K562 (cell line): ENCODE results near the gene EHBP1L1. TPM values are rescaled to one million over a fixed set of nuclear protein-coding genes. Genes with fewer than 3 reads are reported as not detected.

Experiments
- ATAC-seq: fragments of 200-7000 bp; cut with Tn5 transposase; 3 replicates; pipeline ENCODE4 v1.9.1; 2020; ENCODE audit warnings: moderate library complexity
- BruUV-seq: library from RNA; stranded (reverse); fragments of 400-500 nt; replicated peaks from 2 replicates; lab custom pipeline; 2021; lab: Mats Ljungman, UMichigan
- CTCF ChIA-PET: fragments of 300-600 bp; formaldehyde crosslinking; extraction: SDS; loops from one replicate; lab custom pipeline; 2021; ENCODE audit warnings: low intra/inter-chr PET ratio; lab: Yijun Ruan, JAX
- POLR2A ChIA-PET: fragments of 300-600, 350-650 bp; sonication (Branson Sonifier 250); formaldehyde crosslinking; extraction: SDS; loops from one replicate; lab custom pipeline; 2021; ENCODE audit warnings: antibody characterized with exemption, inconsistent platforms; lab: Yijun Ruan, JAX
- DNase-seq, 4 experiments: peaks; one replicate each; pipeline versions ENCODE4 v3.0.0 to v3.0.0-alpha.2; 2011 to 2018; ENCODE audit warnings: low spot score in 3 of 4, mixed read lengths in 3 of 4; ENCODE audit errors: extremely low read depth in 1 of 4
- FAIRE-seq: peaks from 2 replicates; lab custom pipeline; 2011; peaks lifted over from hg19 to GRCh38; lab: Jason Lieb, UNC
- H2AFZ ChIP-seq: 2 replicates; pipeline ENCODE4 v1.6.0; 2011; ENCODE audit warnings: low read depth, low read length, control low read depth, inconsistent platforms
- H3K27ac ChIP-seq: fragments of 200-600 bp; 3 replicates; pipeline ENCODE4 v1.8.0; 2011; ENCODE audit warnings: low read depth, mild to moderate bottlenecking, control low read depth, inconsistent platforms, low read length, moderate library complexity, mixed read lengths; ENCODE audit errors: extremely low read depth
- H3K27me3 ChIP-seq, 2 experiments: fragments of 300-600 bp in 1 of 2; 2 replicates in 1 of 2; 3 replicates in 1 of 2; pipeline versions ENCODE4 v1.6.0 to v1.8.0; 2011; ENCODE audit warnings: inconsistent platforms in 2 of 2, low read length in 2 of 2, mild to moderate bottlenecking in 1 of 2, mixed read lengths in 1 of 2, moderate library complexity in 1 of 2; ENCODE audit not compliant: control insufficient read depth in 2 of 2, insufficient read depth in 2 of 2
- H3K36me3 ChIP-seq: fragments of 300-600 bp; 3 replicates; pipeline ENCODE4 v1.8.0; 2011; ENCODE audit warnings: mild to moderate bottlenecking, low read length, inconsistent platforms; ENCODE audit not compliant: control insufficient read depth, insufficient read depth
- H3K4me1 ChIP-seq, 2 experiments: fragments of 200-600 bp in 1 of 2; replicated peaks in 1 of 2; 2 replicates in 1 of 2; 3 replicates in 1 of 2; pipeline versions ENCODE4 v1.5.1 to v1.8.0; 2011; ENCODE audit warnings: inconsistent platforms in 2 of 2, low read length in 2 of 2, mild to moderate bottlenecking in 1 of 2, mixed read lengths in 1 of 2, moderate library complexity in 1 of 2; ENCODE audit not compliant: control insufficient read depth in 2 of 2, insufficient read depth in 2 of 2
- H3K4me2 ChIP-seq: 2 replicates; pipeline ENCODE4 v1.6.1; 2011; ENCODE audit warnings: low read length, control low read depth, inconsistent platforms, mixed read lengths; ENCODE audit not compliant: insufficient read depth
- H3K4me3 ChIP-seq: fragments of 200-600 bp; sonication (generic), shearing (Covaris generic); 2 replicates; pipeline ENCODE4 v1.5.1; 2016; ENCODE audit warnings: control low read depth, inconsistent platforms
- H3K79me2 ChIP-seq: fragments of 200-600 bp; 3 replicates; pipeline ENCODE4 v1.8.0; 2011; ENCODE audit warnings: low read length, inconsistent platforms; ENCODE audit not compliant: control insufficient read depth, insufficient read depth
- H3K9ac ChIP-seq, 2 experiments: 2 replicates each; pipeline versions ENCODE4 v1.6.0 to v1.6.1; 2011; ENCODE audit warnings: low read depth in 2 of 2, low read length in 2 of 2, control low read depth in 1 of 2, inconsistent platforms in 1 of 2, mild to moderate bottlenecking in 1 of 2, mixed read lengths in 1 of 2; ENCODE audit not compliant: insufficient read depth in 1 of 2
- H3K9me1 ChIP-seq: one replicate; pipeline ENCODE4 v1.6.0; 2011; ENCODE audit warnings: inconsistent platforms, mild to moderate bottlenecking, low read length, moderate library complexity; ENCODE audit not compliant: control insufficient read depth, insufficient read depth
- H3K9me3 ChIP-seq: replicated peaks from 2 replicates; pipeline ENCODE4 v1.5.1; 2011; ENCODE audit warnings: low read depth, low read length, inconsistent platforms; ENCODE audit not compliant: control insufficient read depth, insufficient read depth
- H4K20me1 ChIP-seq: replicated peaks from 2 replicates; pipeline ENCODE4 v1.6.1; 2011; ENCODE audit warnings: low read length, inconsistent platforms, mixed read lengths; ENCODE audit not compliant: control insufficient read depth, insufficient read depth
- ARHGAP35 ChIP-seq: fragments of 450-650 bp; IDR thresholded peaks from 2 replicates; pipeline ENCODE4 v1.6.1; 2018; ENCODE audit not compliant: partially characterized antibody
- C11orf30 ChIP-seq: fragments of 450-650 bp; IDR thresholded peaks from 2 replicates; pipeline ENCODE4 v1.6.1; 2016; ENCODE audit warnings: low read depth, mild to moderate bottlenecking
- CBFB ChIP-seq: sonication (generic); formaldehyde crosslinking; IDR thresholded peaks from 2 replicates; pipeline ENCODE4 v1.4.0; 2020; ENCODE audit warnings: mild to moderate bottlenecking, missing genetic modification reagents
- EGR1 ChIP-seq: fragments of 450-650 bp; conservative IDR thresholded peaks from 2 replicates; pipeline ENCODE4 v1.6.1; 2017; ENCODE audit warnings: mild to moderate bottlenecking
- NFE2L1 ChIP-seq: fragments of 450-650 bp; IDR thresholded peaks from 2 replicates; pipeline ENCODE4 v1.6.1; 2016; ENCODE audit warnings: missing genetic modification characterization, low read depth, mild to moderate bottlenecking, missing compliant biosample characterization, moderate library complexity, borderline replicate concordance
- NONO ChIP-seq, 2 experiments: fragments of 200-400 bp in 1 of 2; fragments of 450-650 bp in 1 of 2; formaldehyde crosslinking in 1 of 2; IDR thresholded peaks; 2 replicates each; pipeline ENCODE4 v1.6.1; 2017; ENCODE audit warnings: low read depth in 2 of 2, mild to moderate bottlenecking in 2 of 2, moderate library complexity in 2 of 2, low read length in 1 of 2
- POLR2G ChIP-seq: fragments of 200-400 bp; formaldehyde crosslinking; IDR thresholded peaks from 2 replicates; pipeline ENCODE4 v1.6.1; 2017; ENCODE audit warnings: low read depth, mild to moderate bottlenecking, antibody characterized with exemption, low read length, moderate library complexity
- RBFOX2 ChIP-seq: fragments of 200-400 bp; formaldehyde crosslinking; IDR thresholded peaks from 2 replicates; pipeline ENCODE4 v1.6.1; 2017; ENCODE audit warnings: low read depth, mild to moderate bottlenecking, low read length, moderate library complexity
- SP1 ChIP-seq: sonication (generic); formaldehyde crosslinking; IDR thresholded peaks from 2 replicates; pipeline ENCODE4 v1.8.1; 2022; ENCODE audit warnings: mild to moderate bottlenecking, missing genetic modification reagents
- TEAD1 ChIP-seq, 2 experiments: fragments of 450-650 bp in 1 of 2; sonication (generic) in 1 of 2; formaldehyde crosslinking; IDR thresholded peaks; 2 replicates each; pipeline versions ENCODE4 v1.4.0 to v1.8.0; 2020 to 2022; ENCODE audit warnings: mild to moderate bottlenecking in 2 of 2, missing genetic modification reagents in 1 of 2
- TRIM28 ChIP-seq: fragments of 450-650 bp; IDR thresholded peaks from 2 replicates; pipeline ENCODE4 v1.6.1; 2017
- ZNF121 ChIP-seq: sonication (generic); formaldehyde crosslinking; conservative IDR thresholded peaks from 2 replicates; pipeline ENCODE4 v1.8.0; 2022; ENCODE audit warnings: missing genetic modification reagents
- WGBS: fragments of 100-300 bp; shearing (Covaris generic); methylation state at CpG from one replicate; pipeline ENCODE4 v1.1.6; 2016; ENCODE audit warnings: low coverage, mixed read lengths; ENCODE audit not compliant: insufficient coverage; ENCODE audit errors: missing lambda C conversion rate; 5-methylcytosine and 5-hydroxymethylcytosine counted together
- in situ Hi-C: fragments of 300-500 bp; cut with MboI; formaldehyde crosslinking; loops from 4 replicates; pipeline ENCODE4 v1.15.0; 2018; ENCODE audit warnings: inconsistent platforms, mixed read lengths
- intact Hi-C: fragments of 100-400 bp; cut with micrococcal nuclease; formaldehyde crosslinking; loops from 2 replicates; pipeline ENCODE4 v1.14.2; 2022
- polyA plus RNA-seq, 8 experiments: library from polyadenylated mRNA; depleted of rRNA in 4 of 8; stranded (reverse) in 5 of 8; unstranded in 3 of 8; fragments of >200 nt; fragmentation: Nextera tagmentation in 2 of 8; fragmentation: Illumina TruSeq in 1 of 8; extraction: Ambion mirVana in 2 of 8; extraction: Trizol in 1 of 8; gene quantifications; 2 replicates each; pipeline versions ENCODE4 v1.2.1 to v1.2.3, GENCODE V29; 2011 to 2014; ENCODE audit warnings: inconsistent platforms in 1 of 8, missing spikeins in 1 of 8
- total RNA-seq, 7 experiments: library from RNA; depleted of rRNA in 6 of 7; stranded (reverse); fragments of >200 nt in 6 of 7; fragmentation: Illumina TruSeq in 2 of 7; extraction: Trizol in 2 of 7; gene quantifications; 2 replicates each; pipeline versions ENCODE4 v1.2.1 to v1.2.3, GENCODE V29; 2011 to 2021; ENCODE audit warnings: low replicate concordance in 1 of 7
- TF ChIP-seq, protein P1 (sequence below): sonication (generic); formaldehyde crosslinking; IDR thresholded peaks from 2 replicates; pipeline ENCODE4 v1.8.0; 2022; ENCODE audit warnings: mild to moderate bottlenecking, missing genetic modification reagents
- TF ChIP-seq, protein P2 (sequence below): IDR thresholded peaks from 2 replicates; pipeline ENCODE4 v1.6.1; 2016; ENCODE audit warnings: missing genetic modification characterization, missing compliant biosample characterization

The EHBP1L1 gene
- total and polyA plus RNA-seq, 9 of the 15 experiments (the other 6 are each of a cell fraction or from before 2014, with no cell fraction given): 0.03 to 87.1 (median 26.3) TPM

DNA sequence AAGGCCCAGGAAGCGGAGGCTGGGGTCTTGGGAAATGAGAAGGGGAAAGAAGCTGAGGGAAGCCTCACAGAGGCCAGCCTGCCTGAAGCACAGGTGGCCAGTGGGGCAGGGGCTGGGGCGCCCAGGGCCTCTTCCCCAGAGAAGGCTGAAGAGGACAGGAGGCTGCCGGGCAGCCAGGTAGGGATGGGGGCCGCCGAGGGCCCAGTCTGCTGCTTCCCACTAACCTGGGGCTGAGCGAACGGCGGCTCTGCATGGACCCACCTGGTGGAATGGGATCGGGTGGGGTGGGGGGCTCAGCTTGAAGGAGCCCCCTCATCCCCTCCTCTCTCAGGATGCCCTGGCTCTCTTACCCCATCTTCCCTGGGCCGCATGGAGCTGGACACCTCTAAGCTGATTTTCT lies 7.7 kb downstream of the EHBP1L1 start:
- H3K9ac ChIP-seq: no peak overlapping the region
- H3K4me3 ChIP-seq: no peak overlapping the region
- ChIA-PET CTCF (no interaction called here), POLR2A (interaction anchor here (0.6 to 2.8 kb wide), 3 partner anchors 8 to 275 kb away, joined by 3 to 10 read pairs (median 5); partner anchors contain the start of gene EHBP1L1)
- 0 out of 2 replicates have a peak, but pooled peaks cover 4% of the 10 kb centered on the region for H4K20me1 ChIP-seq
- no peak overlapping the region for H3K27ac ChIP-seq
- intact Hi-C loops: no loop called here
- in situ Hi-C loops: no loop called here
- TF ChIP-seq CBFB (CRISPR knock-in tag) (no peak), TRIM28 (no peak), EGR1 (no peak), SP1 (CRISPR knock-in tag) (no peak), ZNF121 (CRISPR knock-in tag) (no peak), NONO (IDR thresholded peaks at IDR 0.05; ENCODE audit: low read depth in 2 of 2, low read length in 1 of 2) (no peak), TEAD1 (CRISPR knock-in tag; IDR thresholded peaks at IDR 0.05) (no peak), ARHGAP35 (no peak), C11orf30 (no peak), POLR2G (peak; percentile 56; the same call in 1 of the 2 replicates), RBFOX2 (peak; percentile 66), NFE2L1 (tag) (no peak)
- TF ChIP-seq, protein P1, sequence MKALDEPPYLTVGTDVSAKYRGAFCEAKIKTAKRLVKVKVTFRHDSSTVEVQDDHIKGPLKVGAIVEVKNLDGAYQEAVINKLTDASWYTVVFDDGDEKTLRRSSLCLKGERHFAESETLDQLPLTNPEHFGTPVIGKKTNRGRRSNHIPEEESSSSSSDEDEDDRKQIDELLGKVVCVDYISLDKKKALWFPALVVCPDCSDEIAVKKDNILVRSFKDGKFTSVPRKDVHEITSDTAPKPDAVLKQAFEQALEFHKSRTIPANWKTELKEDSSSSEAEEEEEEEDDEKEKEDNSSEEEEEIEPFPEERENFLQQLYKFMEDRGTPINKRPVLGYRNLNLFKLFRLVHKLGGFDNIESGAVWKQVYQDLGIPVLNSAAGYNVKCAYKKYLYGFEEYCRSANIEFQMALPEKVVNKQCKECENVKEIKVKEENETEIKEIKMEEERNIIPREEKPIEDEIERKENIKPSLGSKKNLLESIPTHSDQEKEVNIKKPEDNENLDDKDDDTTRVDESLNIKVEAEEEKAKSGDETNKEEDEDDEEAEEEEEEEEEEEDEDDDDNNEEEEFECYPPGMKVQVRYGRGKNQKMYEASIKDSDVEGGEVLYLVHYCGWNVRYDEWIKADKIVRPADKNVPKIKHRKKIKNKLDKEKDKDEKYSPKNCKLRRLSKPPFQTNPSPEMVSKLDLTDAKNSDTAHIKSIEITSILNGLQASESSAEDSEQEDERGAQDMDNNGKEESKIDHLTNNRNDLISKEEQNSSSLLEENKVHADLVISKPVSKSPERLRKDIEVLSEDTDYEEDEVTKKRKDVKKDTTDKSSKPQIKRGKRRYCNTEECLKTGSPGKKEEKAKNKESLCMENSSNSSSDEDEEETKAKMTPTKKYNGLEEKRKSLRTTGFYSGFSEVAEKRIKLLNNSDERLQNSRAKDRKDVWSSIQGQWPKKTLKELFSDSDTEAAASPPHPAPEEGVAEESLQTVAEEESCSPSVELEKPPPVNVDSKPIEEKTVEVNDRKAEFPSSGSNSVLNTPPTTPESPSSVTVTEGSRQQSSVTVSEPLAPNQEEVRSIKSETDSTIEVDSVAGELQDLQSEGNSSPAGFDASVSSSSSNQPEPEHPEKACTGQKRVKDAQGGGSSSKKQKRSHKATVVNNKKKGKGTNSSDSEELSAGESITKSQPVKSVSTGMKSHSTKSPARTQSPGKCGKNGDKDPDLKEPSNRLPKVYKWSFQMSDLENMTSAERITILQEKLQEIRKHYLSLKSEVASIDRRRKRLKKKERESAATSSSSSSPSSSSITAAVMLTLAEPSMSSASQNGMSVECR (CRISPR knock-in tag): no peak
- TF ChIP-seq, protein P2, sequence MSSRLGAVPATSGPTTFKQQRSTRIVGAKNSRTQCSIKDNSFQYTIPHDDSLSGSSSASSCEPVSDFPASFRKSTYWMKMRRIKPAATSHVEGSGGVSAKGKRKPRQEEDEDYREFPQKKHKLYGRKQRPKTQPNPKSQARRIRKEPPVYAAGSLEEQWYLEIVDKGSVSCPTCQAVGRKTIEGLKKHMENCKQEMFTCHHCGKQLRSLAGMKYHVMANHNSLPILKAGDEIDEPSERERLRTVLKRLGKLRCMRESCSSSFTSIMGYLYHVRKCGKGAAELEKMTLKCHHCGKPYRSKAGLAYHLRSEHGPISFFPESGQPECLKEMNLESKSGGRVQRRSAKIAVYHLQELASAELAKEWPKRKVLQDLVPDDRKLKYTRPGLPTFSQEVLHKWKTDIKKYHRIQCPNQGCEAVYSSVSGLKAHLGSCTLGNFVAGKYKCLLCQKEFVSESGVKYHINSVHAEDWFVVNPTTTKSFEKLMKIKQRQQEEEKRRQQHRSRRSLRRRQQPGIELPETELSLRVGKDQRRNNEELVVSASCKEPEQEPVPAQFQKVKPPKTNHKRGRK: no peak
- peaks cover 4% of the 10 kb centered on the region for H3K9me1 ChIP-seq
- no peak for DNase-seq
- H3K27me3 ChIP-seq: no peaks in the 10 kb centered on the region
- FAIRE-seq: no peak
- ATAC-seq: no peak
- H3K36me3 ChIP-seq: peaks cover 79% of the 10 kb centered on the region; the same call in 2 of the 3 replicates
- WGBS: 89% methylated on average over 9 of the region's 10 CpGs
- no peak overlapping the region for H2AFZ ChIP-seq
- peaks cover 16 to 70% of the 10 kb centered on the region in 2 experiments for H3K4me1 ChIP-seq
- no peaks in the 10 kb centered on the region for H3K9me3 ChIP-seq
- no TSS peak for BruUV-seq
- peaks cover 6% of the 10 kb centered on the region for H3K79me2 ChIP-seq
- no peak overlapping the region for H3K4me2 ChIP-seq
